Endothelial cell of umbilical vein (primary cell): Measurements from ENCODE around the gene TMEM209. TPM values are rescaled to one million over a fixed set of nuclear protein-coding genes. Genes with fewer than 3 reads are reported as not detected.

ENCODE experiments used
- BruUV-seq: library from RNA; stranded (reverse); fragments of 400-500 nt; replicated peaks from 2 replicates; lab custom pipeline; 2021; lab: Mats Ljungman, UMichigan
- CTCF ChIA-PET: fragments of 300-600, 350-600 bp; sonication (Branson Sonifier 250); formaldehyde crosslinking; loops from one replicate; lab custom pipeline; 2021; ENCODE audit warnings: antibody characterized with exemption, inconsistent platforms; lab: Charles Lee
- POLR2A ChIA-PET: fragments of 300-600, 350-600 bp; sonication (Branson Sonifier 250); formaldehyde crosslinking; loops from one replicate; lab custom pipeline; 2021; ENCODE audit warnings: antibody characterized with exemption, inconsistent platforms; lab: Charles Lee
- DNase-seq: peaks from one replicate; pipeline ENCODE4 v3.0.0-alpha.2; 2011; ENCODE audit warnings: low read depth, low spot score
- FAIRE-seq: peaks from 2 replicates; lab custom pipeline; 2011; peaks lifted over from hg19 to GRCh38; lab: Jason Lieb, UNC
- H2AFZ ChIP-seq: 2 replicates; pipeline ENCODE4 v1.6.0; 2012; ENCODE audit warnings: low read depth, low read length, control low read depth, inconsistent platforms
- H3K27ac ChIP-seq: 2 replicates; pipeline ENCODE4 v1.5.1; 2011; ENCODE audit warnings: low read depth, mild to moderate bottlenecking, control low read depth, low read length, moderate library complexity; ENCODE audit not compliant: insufficient read depth
- H3K27me3 ChIP-seq, 2 experiments: 2 replicates each; pipeline versions ENCODE4 v1.6.0 to v1.6.1; 2011; ENCODE audit warnings: low read length in 2 of 2, mixed read lengths in 1 of 2; ENCODE audit not compliant: control insufficient read depth in 2 of 2, insufficient read depth in 2 of 2
- H3K36me3 ChIP-seq, 2 experiments: 2 replicates in 1 of 2; 3 replicates in 1 of 2; pipeline ENCODE4 v1.5.1; 2011; ENCODE audit warnings: low read length in 2 of 2, mild to moderate bottlenecking in 1 of 2, moderate library complexity in 1 of 2; ENCODE audit not compliant: control insufficient read depth in 2 of 2, insufficient read depth in 2 of 2; ENCODE audit errors: extremely low read depth in 1 of 2
- H3K4me1 ChIP-seq: 3 replicates; pipeline ENCODE4 v1.5.1; 2011; ENCODE audit warnings: mild to moderate bottlenecking, low read length; ENCODE audit not compliant: control insufficient read depth, insufficient read depth; ENCODE audit errors: extremely low read depth
- H3K4me2 ChIP-seq: 2 replicates; pipeline ENCODE4 v1.6.1; 2011; ENCODE audit warnings: low read length, control low read depth, mixed read lengths; ENCODE audit not compliant: insufficient read depth
- H3K4me3 ChIP-seq, 3 experiments: fragments of 200-600 bp in 1 of 3; sonication (generic), shearing (Covaris generic) in 1 of 3; replicated peaks in 1 of 3; 2 replicates each; pipeline ENCODE4 v1.5.1; 2011 to 2016; ENCODE audit warnings: control low read depth in 3 of 3, low read length in 3 of 3, mild to moderate bottlenecking in 2 of 3, inconsistent platforms in 1 of 3, low read depth in 1 of 3, moderate library complexity in 1 of 3; ENCODE audit not compliant: insufficient read depth in 1 of 3
- H3K79me2 ChIP-seq: 2 replicates; pipeline ENCODE4 v1.6.0; 2012; ENCODE audit warnings: low read length, inconsistent platforms; ENCODE audit not compliant: control insufficient read depth, insufficient read depth
- H3K9ac ChIP-seq: replicated peaks from 2 replicates; pipeline ENCODE3; 2011; ENCODE audit warnings: low read length, control low read depth; ENCODE audit not compliant: insufficient read depth; ENCODE audit errors: extremely low read depth
- H3K9me1 ChIP-seq: replicated peaks from 3 replicates; pipeline ENCODE4 v1.6.0; 2011; ENCODE audit warnings: mild to moderate bottlenecking, low read length; ENCODE audit not compliant: control insufficient read depth, insufficient read depth; ENCODE audit errors: extremely low read depth
- H3K9me3 ChIP-seq: replicated peaks from 2 replicates; pipeline ENCODE4 v1.5.1; 2012; ENCODE audit warnings: low read length, inconsistent platforms; ENCODE audit not compliant: control insufficient read depth, insufficient read depth
- H4K20me1 ChIP-seq: replicated peaks from 2 replicates; pipeline ENCODE3; 2011; ENCODE audit warnings: mild to moderate bottlenecking, low read length; ENCODE audit not compliant: control insufficient read depth, insufficient read depth; ENCODE audit errors: extremely low read depth
- CTCF ChIP-seq, 2 donors: IDR thresholded peaks; 1 replicate in 1 of 2; 2 replicates in 1 of 2; pipeline ENCODE4 v1.5.1; 2011; ENCODE audit warnings: low read length in 2 of 2, mild to moderate bottlenecking in 2 of 2, moderate library complexity in 2 of 2, control low read depth in 1 of 2, inconsistent platforms in 1 of 2, low read depth in 1 of 2; ENCODE audit not compliant: insufficient read depth in 1 of 2; ENCODE audit errors: extremely low read depth in 1 of 2
- EZH2 ChIP-seq: IDR thresholded peaks from 2 replicates; pipeline ENCODE4 v1.6.1; 2012; ENCODE audit warnings: borderline replicate concordance, low read depth, mild to moderate bottlenecking, moderate library complexity, low read length, inconsistent platforms; ENCODE audit not compliant: severe bottlenecking
- FOS ChIP-seq: IDR thresholded peaks from 2 replicates; pipeline ENCODE4 v1.6.1; 2011; ENCODE audit warnings: mild to moderate bottlenecking, low read length, moderate library complexity, borderline replicate concordance; ENCODE audit not compliant: insufficient read depth
- GATA2 ChIP-seq: IDR thresholded peaks from 2 replicates; pipeline ENCODE4 v1.7.0; 2011; ENCODE audit warnings: low read depth, mild to moderate bottlenecking, moderate library complexity, mixed read lengths, low read length; ENCODE audit not compliant: insufficient read length, insufficient read depth
- JUN ChIP-seq: IDR thresholded peaks from 2 replicates; pipeline ENCODE4 v1.6.1; 2011; ENCODE audit warnings: borderline replicate concordance, low read depth; ENCODE audit not compliant: insufficient read length, insufficient read depth
- MAX ChIP-seq: IDR thresholded peaks from 2 replicates; pipeline ENCODE4 v1.6.1; 2011; ENCODE audit not compliant: insufficient read depth, insufficient read length
- MYC ChIP-seq: IDR thresholded peaks from one replicate; pipeline ENCODE4 v1.6.1; 2011; ENCODE audit warnings: mild to moderate bottlenecking, low read depth, low read length
- POLR2A ChIP-seq: IDR thresholded peaks from 2 replicates; pipeline ENCODE4 v1.6.1; 2012; ENCODE audit warnings: low read depth, mild to moderate bottlenecking, control low read depth, low read length
- POLR2AphosphoS5 ChIP-seq: IDR thresholded peaks from 2 replicates; pipeline ENCODE4 v1.6.1; 2012; ENCODE audit warnings: low read depth, mild to moderate bottlenecking, control low read depth, low read length, moderate library complexity; ENCODE audit not compliant: insufficient read depth
- dilution Hi-C: fragments of 300-500 bp; cut with MboI; formaldehyde crosslinking; loops from one replicate; pipeline ENCODE4 v1.15.0; 2019; ENCODE audit warnings: low sequenced_read_pairs; ENCODE audit not compliant: extremely low pct_ligation_motif_present
- intact Hi-C: fragments of 100-400 bp; cut with micrococcal nuclease; formaldehyde crosslinking; loops from one replicate; pipeline ENCODE4 v1.10.0; 2022
- polyA plus RNA-seq, 4 experiments: library from polyadenylated mRNA; depleted of rRNA in 3 of 4; stranded (reverse) in 3 of 4; unstranded in 1 of 4; fragments of >200 nt; gene quantifications; 2 replicates each; pipeline versions ENCODE4 v1.2.1 to v1.2.3, GENCODE V29; 2011 to 2012; ENCODE audit warnings: missing spikeins in 1 of 4
- total RNA-seq: library from RNA; stranded (reverse); gene quantifications from 2 replicates; pipeline ENCODE4 v1.2.3, GENCODE V29; 2021

Gene TMEM209
- total and polyA plus RNA-seq, 2 donors (not counting 3 experiments of a cell fraction or from before 2014, with no cell fraction given) = 13.0 to 16.6 TPM

GRCh38 chr7:130195396-130195795 is 9.8 kb downstream of the TMEM209 start:
- FAIRE-seq = no peak
- H3K4me1 ChIP-seq = no peaks in the 10 kb centered on the region
- no peaks in the 10 kb centered on the region for H3K27me3 ChIP-seq
- TF ChIP-seq EZH2 = no peak
- no peak for TF ChIP-seq CTCF (IDR thresholded peaks at IDR 0.05; ENCODE audit: extremely low read depth in 1 of 2, insufficient read depth in 1 of 2, low read depth in 1 of 2, low read length in 2 of 2)
- no peak for TF ChIP-seq GATA2
- no peak for TF ChIP-seq JUN
- TF ChIP-seq FOS = no peak
- no peak for TF ChIP-seq MYC
- no peak for TF ChIP-seq POLR2AphosphoS5
- no peak for TF ChIP-seq POLR2A
- TF ChIP-seq MAX = no peak
- intact Hi-C loops (no loop called here), dilution Hi-C loops (no loop called here)
- ChIA-PET CTCF (no interaction called here), POLR2A (no interaction called here)
- no peak overlapping the region for H3K27ac ChIP-seq
- H2AFZ ChIP-seq = no peak overlapping the region
- no peak overlapping the region for H3K9ac ChIP-seq
- H3K9me1 ChIP-seq = no peaks in the 10 kb centered on the region
- BruUV-seq = no TSS peak
- no peaks in the 10 kb centered on the region for H4K20me1 ChIP-seq
- H3K4me2 ChIP-seq = no peak overlapping the region
- no peaks in the 10 kb centered on the region for H3K9me3 ChIP-seq
- H3K4me3 ChIP-seq = no peak overlapping the region
- no peaks in the 10 kb centered on the region for H3K79me2 ChIP-seq
- no peaks in the 10 kb centered on the region for H3K36me3 ChIP-seq
- DNase-seq = no peak
